ENCODE measurements around the gene FNDC3B. TPM values are rescaled to one million over a fixed set of nuclear protein-coding genes. Genes with fewer than 3 reads are reported as not detected.
"Not testable (repeated sequence)": the region's sequence is repeated elsewhere in the genome, so short reads cannot be mapped to it uniquely, and the experiment has no call there.

The FNDC3B gene
- total RNA-seq, 2 donors from 2014 or later: 57.6 to 69.3 TPM

GRCh38 chr3:172367205-172368105, 328.1 kb downstream of the FNDC3B start:
- Histone ChIP-seq H3K27ac (peak overlapping the region in 1 of 2 donors; percentile 34), H3K36me3 (peaks cover 36% of the 10 kb centered on the region), H3K4me3 (no peak overlapping the region), H3K4me1 (peaks cover 0 to 15% of the 10 kb centered on the region in 2 donors), H3K27me3 (no peaks in the 10 kb centered on the region), H3K9me3 (no peaks in the 10 kb centered on the region)
- DNase-seq (ENCODE audit: low spot score): no peak
- no peak for TF ChIP-seq CTCF (IDR thresholded peaks at IDR 0.05)

- Histone ChIP-seq H3K4me1 (peaks cover 0 to 15% of the 10 kb centered on the region in 2 donors), H3K36me3 (peaks cover 29% of the 10 kb centered on the region), H3K27ac (peak overlapping the region; percentile 3 to 34)
- not testable (repeated sequence) for H3K4me3 ChIP-seq; DNase-seq (ENCODE audit: low spot score); H3K9me3 ChIP-seq; H3K27me3 ChIP-seq
These were observed 329.2 kb downstream of the FNDC3B start for GRCh38 chr3:172368556-172368955.

GRCh38 chr3:172369590-172370259, 330.3 kb downstream of the FNDC3B start:
- no peak overlapping the region for H3K4me3 ChIP-seq
- H3K27me3 ChIP-seq: no peaks in the 10 kb centered on the region
- no peaks in the 10 kb centered on the region for H3K9me3 ChIP-seq
- peaks cover 0 to 15% of the 10 kb centered on the region in 2 donors for H3K4me1 ChIP-seq
- no peak for DNase-seq (ENCODE audit: low spot score)
- no peak for TF ChIP-seq CTCF (IDR thresholded peaks at IDR 0.05)
- peaks cover 26% of the 10 kb centered on the region for H3K36me3 ChIP-seq
- H3K27ac ChIP-seq: peak overlapping the region in 1 of 2 donors; percentile 18

- H3K36me3 ChIP-seq: peaks cover 32% of the 10 kb centered on the region
- peak overlapping the region in 1 of 2 donors; percentile 18 for H3K27ac ChIP-seq
- H3K9me3 ChIP-seq: no peaks in the 10 kb centered on the region
- peaks cover 0 to 15% of the 10 kb centered on the region in 2 donors for H3K4me1 ChIP-seq
- H3K27me3 ChIP-seq: no peaks in the 10 kb centered on the region
- DNase-seq (ENCODE audit: low spot score): no peak
- no peak for TF ChIP-seq CTCF (IDR thresholded peaks at IDR 0.05)
- no peak overlapping the region for H3K4me3 ChIP-seq
These were observed 331.0 kb downstream of the FNDC3B start for GRCh38 chr3:172370419-172370818.

- TF ChIP-seq CTCF (IDR thresholded peaks at IDR 0.05): no peak
- Histone ChIP-seq H3K4me1 (peaks cover 0 to 15% of the 10 kb centered on the region in 2 donors), H3K27ac (no peak overlapping the region), H3K27me3 (no peaks in the 10 kb centered on the region), H3K36me3 (peaks cover 36% of the 10 kb centered on the region), H3K9me3 (no peaks in the 10 kb centered on the region), H3K4me3 (no peak overlapping the region)
- no peak for DNase-seq (ENCODE audit: low spot score)
These were observed 332.2 kb downstream of the FNDC3B start for GRCh38 chr3:172371544-172371943.

GRCh38 chr3:172372895-172373294, 333.5 kb downstream of the FNDC3B start:
- Histone ChIP-seq H3K27me3 (no peaks in the 10 kb centered on the region), H3K27ac (no peak overlapping the region), H3K4me1 (peaks cover 0 to 15% of the 10 kb centered on the region in 2 donors), H3K36me3 (peaks cover 47% of the 10 kb centered on the region), H3K4me3 (no peak overlapping the region), H3K9me3 (no peaks in the 10 kb centered on the region)
- DNase-seq (ENCODE audit: low spot score): no peak
- no peak for TF ChIP-seq CTCF (IDR thresholded peaks at IDR 0.05)

Data from right atrium auricular region (tissue), 2 donors.